Stomach (tissue), 4 donors: ENCODE data around the gene ALPG.

Experiments used
- EP300 ChIP-seq: sonication (generic); formaldehyde crosslinking; IDR thresholded peaks from one replicate; pipeline ENCODE4 v1.6.1; 2017; ENCODE audit warnings: antibody characterized with exemption
- POLR2A ChIP-seq, 4 donors: fragments of 450-650 bp; IDR thresholded peaks; one replicate each; pipeline ENCODE4 v1.6.1; 2016; ENCODE audit warnings: antibody characterized with exemption in 4 of 4, control low read depth in 2 of 4, mild to moderate bottlenecking in 1 of 4, moderate library complexity in 1 of 4
- POLR2AphosphoS5 ChIP-seq, 3 donors: sonication (generic); formaldehyde crosslinking; IDR thresholded peaks; one replicate each; pipeline ENCODE4 v1.6.1; 2016; ENCODE audit warnings: antibody characterized with exemption in 3 of 3
- TF ChIP-seq, protein P1 (sequence below), 7 experiments: fragments of 450-650 bp in 4 of 7; fragments of 200-600 bp in 3 of 7; sonication (generic) in 3 of 7; IDR thresholded peaks; one replicate each; pipeline ENCODE4 v1.5.1; 2016 to 2019; ENCODE audit warnings: antibody characterized with exemption in 7 of 7, control low read depth in 2 of 7, mild to moderate bottlenecking in 1 of 7

DNA sequence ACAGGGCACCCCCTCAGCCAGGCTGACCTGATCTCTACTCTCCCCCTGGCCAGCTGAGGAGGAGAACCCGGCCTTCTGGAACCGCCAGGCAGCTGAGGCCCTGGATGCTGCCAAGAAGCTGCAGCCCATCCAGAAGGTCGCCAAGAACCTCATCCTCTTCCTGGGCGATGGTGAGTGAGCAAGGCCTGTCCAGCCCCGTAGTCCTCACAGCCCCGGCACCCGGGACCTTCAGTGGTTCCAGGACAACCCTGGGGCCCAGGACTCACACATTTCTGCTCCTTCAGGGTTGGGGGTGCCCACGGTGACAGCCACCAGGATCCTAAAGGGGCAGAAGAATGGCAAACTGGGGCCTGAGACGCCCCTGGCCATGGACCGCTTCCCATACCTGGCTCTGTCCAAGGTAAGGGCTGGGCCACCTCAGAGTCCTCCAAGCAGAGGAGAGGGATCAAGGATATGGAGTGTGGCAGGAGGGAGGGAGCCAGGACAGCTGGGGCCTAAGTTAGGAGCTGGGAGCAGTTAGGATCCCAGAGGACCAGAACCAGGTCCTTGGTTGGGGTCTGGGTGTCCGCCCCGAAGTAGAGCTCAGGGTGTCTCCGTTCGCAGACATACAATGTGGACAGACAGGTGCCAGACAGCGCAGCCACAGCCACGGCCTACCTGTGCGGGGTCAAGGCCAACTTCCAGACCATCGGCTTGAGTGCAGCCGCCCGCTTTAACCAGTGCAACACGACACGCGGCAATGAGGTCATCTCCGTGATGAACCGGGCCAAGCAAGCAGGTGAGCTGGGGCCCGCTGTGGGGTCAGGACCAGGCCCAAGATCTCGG lies 49.9 kb downstream of the ALPG start:
- TF ChIP-seq EP300 (no peak), POLR2A (IDR thresholded peaks at IDR 0.05) (no peak), POLR2AphosphoS5 (IDR thresholded peaks at IDR 0.05) (no peak)
- TF ChIP-seq, protein P1, sequence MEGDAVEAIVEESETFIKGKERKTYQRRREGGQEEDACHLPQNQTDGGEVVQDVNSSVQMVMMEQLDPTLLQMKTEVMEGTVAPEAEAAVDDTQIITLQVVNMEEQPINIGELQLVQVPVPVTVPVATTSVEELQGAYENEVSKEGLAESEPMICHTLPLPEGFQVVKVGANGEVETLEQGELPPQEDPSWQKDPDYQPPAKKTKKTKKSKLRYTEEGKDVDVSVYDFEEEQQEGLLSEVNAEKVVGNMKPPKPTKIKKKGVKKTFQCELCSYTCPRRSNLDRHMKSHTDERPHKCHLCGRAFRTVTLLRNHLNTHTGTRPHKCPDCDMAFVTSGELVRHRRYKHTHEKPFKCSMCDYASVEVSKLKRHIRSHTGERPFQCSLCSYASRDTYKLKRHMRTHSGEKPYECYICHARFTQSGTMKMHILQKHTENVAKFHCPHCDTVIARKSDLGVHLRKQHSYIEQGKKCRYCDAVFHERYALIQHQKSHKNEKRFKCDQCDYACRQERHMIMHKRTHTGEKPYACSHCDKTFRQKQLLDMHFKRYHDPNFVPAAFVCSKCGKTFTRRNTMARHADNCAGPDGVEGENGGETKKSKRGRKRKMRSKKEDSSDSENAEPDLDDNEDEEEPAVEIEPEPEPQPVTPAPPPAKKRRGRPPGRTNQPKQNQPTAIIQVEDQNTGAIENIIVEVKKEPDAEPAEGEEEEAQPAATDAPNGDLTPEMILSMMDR (IDR thresholded peaks at IDR 0.05) = no peak
